ENCODE data around the gene IL22RA2. TPM values are rescaled to one million over a fixed set of nuclear protein-coding genes. Genes with fewer than 3 reads are reported as not detected.

The IL22RA2 gene
- total RNA-seq, 1 donor from 2014 or later, result not detected

GRCh38 chr6:137106183-137106582 is 67.3 kb downstream of the IL22RA2 start:
- Mint-ChIP-seq H3K27ac (ENCODE audit: unreplicated experiment) (no peak overlapping the region), H3K4me1 (ENCODE audit: low read depth, unreplicated experiment) (no peaks in the 10 kb centered on the region), H3K36me3 (ENCODE audit: low read depth, unreplicated experiment) (no peaks in the 10 kb centered on the region), H3K27me3 (ENCODE audit: low read depth, unreplicated experiment) (no peaks in the 10 kb centered on the region), H3K4me3 (ENCODE audit: unreplicated experiment) (no peak overlapping the region), H3K9me3 (ENCODE audit: unreplicated experiment) (peaks cover 11% of the 10 kb centered on the region)
- Histone ChIP-seq H3K79me2 (ENCODE audit: insufficient read depth, low read length) (no peaks in the 10 kb centered on the region), H3K27ac (ENCODE audit: low read depth, low read length) (no peak overlapping the region), H3K4me1 (ENCODE audit: insufficient read depth, low read length) (no peaks in the 10 kb centered on the region), H3K9ac (ENCODE audit: low read length) (no peak overlapping the region), H3K4me3 (ENCODE audit: insufficient read depth, low read depth, low read length) (no peak overlapping the region), H3K36me3 (ENCODE audit: insufficient read depth, low read length) (no peaks in the 10 kb centered on the region), H4K20me1 (ENCODE audit: insufficient read depth, low read length) (no peaks in the 10 kb centered on the region), H3K27me3 (ENCODE audit: insufficient read depth, low read length) (no peaks in the 10 kb centered on the region), H3K9me3 (ENCODE audit: insufficient read depth, low read depth, low read length) (no peaks in the 10 kb centered on the region), H3K4me2 (ENCODE audit: low read length) (no peak overlapping the region), H2AFZ (ENCODE audit: low read depth, low read length) (no peak overlapping the region)
- TF ChIP-seq CTCF (IDR thresholded peaks at IDR 0.05; ENCODE audit: insufficient read depth, low read depth, low read length) (no peak), EZH2 (IDR thresholded peaks at IDR 0.05; ENCODE audit: insufficient read depth, low read length) (no peak)
- no peak for DNase-seq (ENCODE audit: low read depth)
- FAIRE-seq, result no peak

GRCh38 chr6:137105375-137105774 is 68.1 kb downstream of the IL22RA2 start:
- no peak overlapping the region for H3K4me3 ChIP-seq (ENCODE audit: insufficient read depth, low read depth, low read length)

More at GRCh38 chr6:137105375-137105774, 68.1 kb downstream of the IL22RA2 start:
- no peaks in the 10 kb centered on the region for H3K36me3 Mint-ChIP-seq (ENCODE audit: low read depth, unreplicated experiment)
- H3K9ac ChIP-seq (ENCODE audit: low read length), result no peak overlapping the region
- H3K27ac Mint-ChIP-seq (ENCODE audit: unreplicated experiment), result no peak overlapping the region
- H3K4me2 ChIP-seq (ENCODE audit: low read length), result no peak overlapping the region
- no peak for DNase-seq (ENCODE audit: low read depth)
- H3K4me1 Mint-ChIP-seq (ENCODE audit: low read depth, unreplicated experiment), result no peaks in the 10 kb centered on the region
- H3K27me3 Mint-ChIP-seq (ENCODE audit: low read depth, unreplicated experiment), result no peaks in the 10 kb centered on the region
- H3K27me3 ChIP-seq (ENCODE audit: insufficient read depth, low read length), result no peaks in the 10 kb centered on the region
- H3K4me3 Mint-ChIP-seq (ENCODE audit: unreplicated experiment), result no peak overlapping the region
- TF ChIP-seq EZH2 (IDR thresholded peaks at IDR 0.05; ENCODE audit: insufficient read depth, low read length) (no peak), CTCF (IDR thresholded peaks at IDR 0.05; ENCODE audit: insufficient read depth, low read depth, low read length) (no peak)
- no peak overlapping the region for H2AFZ ChIP-seq (ENCODE audit: low read depth, low read length)
- no peak overlapping the region for H3K27ac ChIP-seq (ENCODE audit: low read depth, low read length)
- peaks cover 11% of the 10 kb centered on the region for H3K9me3 Mint-ChIP-seq (ENCODE audit: unreplicated experiment)
- H3K4me1 ChIP-seq (ENCODE audit: insufficient read depth, low read length), result no peaks in the 10 kb centered on the region
- no peaks in the 10 kb centered on the region for H3K36me3 ChIP-seq (ENCODE audit: insufficient read depth, low read length)
- no peaks in the 10 kb centered on the region for H3K79me2 ChIP-seq (ENCODE audit: insufficient read depth, low read length)
- no peak for FAIRE-seq
- no peaks in the 10 kb centered on the region for H4K20me1 ChIP-seq (ENCODE audit: insufficient read depth, low read length)
- no peaks in the 10 kb centered on the region for H3K9me3 ChIP-seq (ENCODE audit: insufficient read depth, low read depth, low read length)

All from astrocyte (in vitro differentiated cells and primary cell).